Epidermal melanocyte (primary cell): ENCODE measurements around the gene GPR4.
A peak's percentile ranks its signal among the peaks of the same experiment; 100 is the strongest.
"Not testable (repeated sequence)": the region's sequence is repeated elsewhere in the genome, so short reads cannot be mapped to it uniquely, and the experiment has no call there.

Experiments used
- DNase-seq: peaks from one replicate; pipeline ENCODE4 v3.0.0; 2011; ENCODE audit warnings: low spot score; ENCODE audit not compliant: insufficient read length

Gene GPR4

GRCh38 chr19:45601524-45602374 lies at the start of gene GPR4:
GPR4 (minus strand) TSS chr19:45602212; CDS start chr19:45591866, 10,346 bp downstream.
- DNase-seq, result no peak

DNA sequence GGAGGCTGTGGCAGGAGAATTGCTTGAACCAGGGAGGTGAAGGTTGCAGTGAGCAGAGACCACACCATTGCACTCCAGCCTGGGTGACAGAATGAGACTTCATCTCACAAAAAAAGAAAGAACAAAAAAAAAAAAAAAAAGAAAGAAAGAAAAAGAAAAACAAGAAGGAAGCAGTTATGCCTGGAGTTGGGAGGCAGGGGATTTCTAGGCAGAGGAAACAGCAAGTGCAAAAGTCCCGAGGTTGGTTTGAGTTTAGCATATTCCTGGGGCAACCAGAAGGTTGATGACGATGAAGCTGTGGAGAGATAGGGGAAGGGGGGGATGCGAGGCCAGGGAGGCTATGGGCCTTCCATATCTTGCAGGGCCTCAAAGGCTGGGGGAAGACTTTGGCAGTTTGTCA lies 48.7 kb upstream of the GPR4 start:
- DNase-seq, result no peak

GRCh38 chr19:45646345-45646698 lies 44.3 kb upstream of the GPR4 start:
- no peak for DNase-seq

DNA sequence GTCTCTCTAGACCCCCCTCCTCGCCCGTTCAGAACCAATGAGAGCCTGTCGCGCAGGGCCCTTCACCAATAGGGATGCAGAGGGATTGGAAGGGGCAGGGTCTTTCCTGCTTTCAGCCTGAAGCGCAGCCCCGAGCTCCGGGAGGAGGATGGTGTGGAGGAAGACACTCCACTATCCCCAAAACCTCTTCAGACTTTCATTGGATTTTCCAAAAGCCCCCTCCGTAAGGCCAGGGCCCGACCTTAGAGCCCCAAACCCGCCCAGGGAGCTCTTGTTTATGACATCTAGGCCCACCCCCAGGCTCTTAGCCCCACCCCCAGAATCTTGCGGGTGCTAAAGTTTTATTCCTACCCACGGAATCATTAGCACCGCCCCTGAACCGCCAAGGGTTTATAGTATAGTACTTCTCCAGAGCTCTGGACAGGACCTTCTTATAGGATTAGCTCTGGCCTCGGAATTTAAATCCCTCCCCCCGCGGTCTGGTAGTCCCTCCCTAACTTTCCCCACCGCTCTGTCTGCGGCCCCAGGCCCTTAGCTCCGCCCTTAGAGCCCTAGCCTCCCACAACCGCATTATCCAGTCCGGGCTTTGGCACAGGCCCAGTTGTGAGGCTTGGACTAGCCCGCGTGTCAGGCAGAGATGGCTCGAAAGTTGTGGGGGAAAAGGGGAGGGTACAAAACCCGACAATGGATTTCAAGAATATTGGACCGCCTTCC lies 43.8 kb upstream of the GPR4 start:
- DNase-seq, result peak; percentile 95

DNA sequence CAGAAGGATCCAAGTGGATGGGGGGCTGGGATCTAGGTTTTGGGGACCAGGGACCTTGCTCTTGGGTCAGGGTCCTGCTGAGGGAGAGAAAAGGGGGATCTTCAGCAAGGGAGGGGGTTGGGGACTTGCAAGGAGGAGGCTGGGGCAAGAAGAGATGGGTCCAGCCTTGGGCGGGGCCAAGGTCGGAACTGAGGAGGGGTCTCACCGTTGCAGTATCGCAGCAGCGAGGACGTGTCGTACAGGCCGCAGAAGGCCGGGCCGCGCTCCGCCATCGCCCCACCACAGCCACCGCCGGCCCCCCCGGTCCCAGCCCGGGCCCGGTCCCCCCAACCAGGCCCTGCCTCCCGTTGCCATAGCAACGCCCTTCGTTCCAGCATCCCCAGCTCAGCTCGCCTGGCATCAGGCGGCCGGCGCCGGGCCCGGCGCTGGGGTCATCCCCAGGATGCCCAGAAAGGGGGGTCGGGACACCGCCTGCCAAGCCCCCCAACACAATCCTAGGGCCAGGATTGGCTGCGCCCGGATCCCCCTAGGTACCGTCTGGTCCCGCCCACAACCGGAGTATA lies 43.1 kb upstream of the GPR4 start:
- no peak for DNase-seq

- no peak for DNase-seq
Observed at GRCh38 chr19:45643927-45644771, 42.1 kb upstream of the GPR4 start.

- DNase-seq, result peak; percentile 95
Observed at GRCh38 chr19:45643024-45643926, 41.3 kb upstream of the GPR4 start.

GRCh38 chr19:45641274-45642105 lies 39.5 kb upstream of the GPR4 start:
- peak; percentile 66 for DNase-seq

DNA sequence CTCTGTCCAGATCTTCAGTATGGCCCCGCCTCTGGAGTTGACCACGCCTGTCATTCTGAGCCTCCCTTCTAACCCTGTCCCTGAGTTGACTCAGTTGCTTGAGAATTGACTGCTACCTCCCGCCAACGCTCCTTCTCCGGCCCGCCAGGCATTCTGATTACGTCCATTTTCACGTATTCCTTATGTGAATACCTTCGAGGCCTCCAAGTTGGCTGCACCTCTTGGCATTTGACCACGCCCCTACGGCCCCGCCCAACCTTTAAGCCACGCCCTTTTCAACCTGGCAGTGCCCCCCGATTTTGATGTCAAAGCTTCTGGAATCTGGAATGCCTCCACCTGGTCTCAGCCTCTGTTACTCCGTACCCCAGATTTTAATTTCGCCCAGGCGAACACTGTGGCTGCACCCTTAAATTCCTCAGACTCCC lies 38.8 kb upstream of the GPR4 start:
- DNase-seq, result no peak

GRCh38 chr19:45638930-45639729 lies 37.1 kb upstream of the GPR4 start, which contains the start of gene EML2:
EML2 (minus strand) TSS chr19:45639397; CDS start chr19:45639376, 21 bp downstream.
- DNase-seq, result peak; percentile 60

DNA sequence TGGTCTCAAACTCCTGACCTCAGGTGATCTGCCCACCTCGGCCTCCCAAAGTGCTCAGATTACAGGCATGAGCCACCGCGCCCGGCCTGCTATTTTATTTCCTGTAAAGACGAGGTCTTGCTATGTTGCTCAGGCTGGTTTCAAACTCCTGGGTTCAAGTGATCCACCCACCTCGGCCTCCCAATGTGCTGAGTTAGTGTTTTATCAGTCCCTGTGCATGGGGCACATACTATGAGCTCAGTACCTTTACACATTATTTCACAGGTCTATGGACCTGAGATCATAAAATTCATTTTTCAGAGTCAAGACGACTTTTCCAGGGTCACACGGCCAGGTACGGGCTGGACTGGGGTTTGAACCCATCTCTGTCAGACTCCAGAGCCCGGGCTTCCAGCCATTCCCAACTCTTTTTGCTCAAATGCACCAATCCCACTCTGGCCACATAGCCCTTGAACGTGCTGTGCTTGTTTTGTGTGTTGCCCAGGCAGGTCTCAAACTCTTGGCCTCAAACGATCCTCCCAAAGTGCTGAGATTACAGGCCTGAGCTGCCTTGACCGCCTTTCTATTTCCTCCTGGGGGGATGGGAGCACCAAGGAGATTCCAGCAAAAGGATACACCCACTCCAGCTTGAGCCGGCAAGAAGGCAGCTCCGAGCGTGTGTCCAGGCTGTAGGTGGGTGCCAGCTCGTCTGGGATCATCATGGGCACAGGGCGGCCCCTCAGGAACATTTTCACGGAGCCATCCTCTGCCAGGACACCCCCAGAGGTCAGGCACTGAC lies 36.1 kb upstream of the GPR4 start:
- peak; percentile 31 for DNase-seq

- DNase-seq, result no peak
Observed at GRCh38 chr19:45636902-45637301, 34.9 kb upstream of the GPR4 start.

DNA sequence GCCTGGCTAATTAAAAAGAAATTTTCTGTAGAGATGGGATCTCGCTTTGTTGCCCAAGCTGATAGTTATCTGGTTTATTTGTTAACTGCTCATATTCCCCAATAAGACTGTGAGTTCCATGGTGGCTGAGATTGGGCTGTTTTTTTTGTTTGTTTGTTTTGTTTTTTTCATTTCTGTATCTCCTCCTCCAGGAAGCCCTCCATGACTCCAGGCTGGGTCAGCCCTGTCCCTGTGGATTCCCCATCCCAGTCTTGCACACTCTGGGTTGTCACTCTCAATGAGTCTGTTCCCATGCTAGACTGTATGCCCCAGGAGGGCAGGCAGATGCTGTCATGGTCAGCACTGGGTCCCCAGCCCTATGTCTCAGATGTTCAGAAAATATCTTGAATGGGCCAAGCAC lies 34.3 kb upstream of the GPR4 start:
- DNase-seq, result no peak

- DNase-seq, result peak; percentile 93
Observed at GRCh38 chr19:45632468-45633196, 30.6 kb upstream of the GPR4 start.

DNA sequence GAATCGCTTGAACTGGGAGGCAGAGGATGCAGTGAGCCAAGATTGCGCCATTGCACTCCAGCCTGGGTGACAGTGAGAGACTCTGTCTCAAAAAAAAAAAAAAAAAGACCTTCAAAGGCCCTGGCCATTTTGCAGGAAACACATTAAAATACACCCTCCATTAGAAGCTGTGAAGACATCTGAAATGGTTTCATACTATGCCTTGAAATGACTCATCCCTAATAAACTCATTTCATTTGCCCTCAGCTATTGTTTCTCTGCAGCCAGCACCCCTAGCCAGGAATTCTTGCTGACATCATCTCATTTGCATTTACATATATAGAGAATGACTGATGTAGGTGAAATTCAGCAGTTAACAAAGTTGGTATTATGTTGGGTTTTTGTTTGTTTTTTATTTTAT lies 28.5 kb upstream of the GPR4 start:
- DNase-seq, result peak; percentile 27

- no peak for DNase-seq
Observed at GRCh38 chr19:45629704-45630103, 27.7 kb upstream of the GPR4 start.

DNA sequence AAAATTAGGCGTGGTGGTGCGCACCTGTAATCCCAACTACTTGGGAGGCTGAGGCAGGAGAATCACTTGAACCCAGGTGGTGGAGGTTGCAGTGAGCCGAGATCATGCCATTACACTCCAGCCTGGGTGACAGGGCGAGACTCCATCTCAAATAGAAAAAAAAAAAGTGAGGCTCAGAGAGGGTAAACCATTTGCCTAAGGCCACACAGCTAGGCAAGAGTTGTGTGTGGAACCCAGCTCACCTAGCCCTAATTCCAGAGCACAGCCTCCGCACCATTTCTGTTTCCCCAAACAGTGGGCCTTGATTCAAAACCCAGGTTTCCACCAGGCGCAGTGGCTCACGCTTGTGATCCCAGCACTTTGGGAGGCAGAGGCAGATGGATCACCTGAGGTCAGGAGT lies 26.2 kb upstream of the GPR4 start:
- not testable (repeated sequence) for DNase-seq
